Neural cell (in vitro differentiated cells): ENCODE measurements around the gene FADD.

Experiments used
- CTCF ChIP-seq: fragments of 450-650 bp; IDR thresholded peaks from 2 replicates; pipeline ENCODE4 v1.5.1; 2014; ENCODE audit warnings: antibody characterized with exemption, mild to moderate bottlenecking, moderate library complexity; ENCODE audit not compliant: poor library complexity, severe bottlenecking
- EP300 ChIP-seq: fragments of 450-650 bp; conservative IDR thresholded peaks from 2 replicates; pipeline ENCODE4 v1.6.1; 2014; ENCODE audit warnings: antibody characterized with exemption, mild to moderate bottlenecking, moderate library complexity; ENCODE audit not compliant: poor library complexity, severe bottlenecking
- EZH2 ChIP-seq: fragments of 200-600, 300-800 bp; shearing (Covaris generic), sonication (generic); IDR thresholded peaks from 2 replicates; pipeline ENCODE4 v1.6.1; 2014; ENCODE audit warnings: antibody characterized with exemption, low read length, borderline replicate concordance, mild to moderate bottlenecking; ENCODE audit not compliant: insufficient read depth, poor library complexity, severe bottlenecking
- MXI1 ChIP-seq: fragments of 450-650 bp; conservative IDR thresholded peaks from 2 replicates; pipeline ENCODE4 v1.6.1; 2014; ENCODE audit warnings: antibody characterized with exemption, mild to moderate bottlenecking; ENCODE audit not compliant: poor library complexity, severe bottlenecking
- POLR2AphosphoS5 ChIP-seq: IDR thresholded peaks from 2 replicates; pipeline ENCODE4 v1.6.1; 2012
- RAD21 ChIP-seq: fragments of 450-650 bp; conservative IDR thresholded peaks from 2 replicates; pipeline ENCODE4 v1.6.1; 2014; ENCODE audit warnings: antibody characterized with exemption, mild to moderate bottlenecking, moderate library complexity
- REST ChIP-seq: IDR thresholded peaks from 2 replicates; pipeline ENCODE4 v1.6.1; 2012; ENCODE audit warnings: borderline replicate concordance
- SMC3 ChIP-seq: fragments of 450-650 bp; conservative IDR thresholded peaks from 2 replicates; pipeline ENCODE4 v1.6.1; 2014; ENCODE audit warnings: antibody characterized with exemption, mild to moderate bottlenecking, moderate library complexity; ENCODE audit not compliant: poor library complexity
- TAF1 ChIP-seq: IDR thresholded peaks from 2 replicates; pipeline ENCODE4 v1.6.1; 2012; ENCODE audit warnings: low read depth

- TF ChIP-seq CTCF: no peak
- no peak for TF ChIP-seq TAF1
- no peak for TF ChIP-seq EP300
- TF ChIP-seq POLR2AphosphoS5: no peak
- no peak for TF ChIP-seq EZH2
- TF ChIP-seq REST: no peak
- no peak for TF ChIP-seq RAD21
- TF ChIP-seq SMC3: no peak
- TF ChIP-seq MXI1: no peak
These were observed 32.4 kb upstream of the FADD start for GRCh38 chr11:70170596-70171210.
